CD1c-positive myeloid dendritic cell (primary cell): Measurements from ENCODE around the gene MACROH2A2.
"Not testable (repeated sequence)": the region's sequence is repeated elsewhere in the genome, so short reads cannot be mapped to it uniquely, and the experiment has no call there.

Experiments
- DNase-seq: peaks from one replicate; pipeline ENCODE4 v3.0.0-alpha.2; 2016; ENCODE audit errors: extremely low spot score

Gene MACROH2A2

GRCh38 chr10:70067586-70067985 is 14.9 kb downstream of the MACROH2A2 start:
- DNase-seq = no peak

GRCh38 chr10:70068925-70069324 is 16.3 kb downstream of the MACROH2A2 start:
- no peak for DNase-seq

GRCh38 chr10:70069346-70069745 is 16.7 kb downstream of the MACROH2A2 start:
- DNase-seq = no peak

GRCh38 chr10:70070834-70071233 is 18.2 kb downstream of the MACROH2A2 start:
- DNase-seq = no peak

GRCh38 chr10:70074165-70074564 is 21.5 kb downstream of the MACROH2A2 start:
- no peak for DNase-seq

GRCh38 chr10:70074971-70075370 is 22.3 kb downstream of the MACROH2A2 start:
- no peak for DNase-seq

GRCh38 chr10:70078329-70078728 is 25.7 kb downstream of the MACROH2A2 start:
- DNase-seq = no peak

GRCh38 chr10:70078937-70079336 is 26.3 kb downstream of the MACROH2A2 start:
- DNase-seq = no peak

GRCh38 chr10:70080789-70081188 is 28.1 kb downstream of the MACROH2A2 start:
- DNase-seq = not testable (repeated sequence)

GRCh38 chr10:70084189-70084588 is 31.5 kb downstream of the MACROH2A2 start:
- DNase-seq = no peak

- no peak for DNase-seq
Observed at GRCh38 chr10:70085975-70086613, 33.4 kb downstream of the MACROH2A2 start.

GRCh38 chr10:70087616-70088307 is 35.1 kb downstream of the MACROH2A2 start:
- no peak for DNase-seq

- no peak for DNase-seq
Observed at GRCh38 chr10:70088308-70088698, 35.7 kb downstream of the MACROH2A2 start.

GRCh38 chr10:70090013-70090412 is 37.4 kb downstream of the MACROH2A2 start:
- no peak for DNase-seq

GRCh38 chr10:70090951-70091350 is 38.3 kb downstream of the MACROH2A2 start:
- no peak for DNase-seq

GRCh38 chr10:70092389-70092718 is 39.7 kb downstream of the MACROH2A2 start:
- DNase-seq = no peak

GRCh38 chr10:70093335-70093944 is 40.8 kb downstream of the MACROH2A2 start:
- DNase-seq = no peak

GRCh38 chr10:70094250-70094649 is 41.6 kb downstream of the MACROH2A2 start:
- no peak for DNase-seq

GRCh38 chr10:70096016-70096704 is 43.5 kb downstream of the MACROH2A2 start:
- DNase-seq = no peak

GRCh38 chr10:70096705-70097420 is 44.2 kb downstream of the MACROH2A2 start:
- DNase-seq = no peak

GRCh38 chr10:70097459-70097858 is 44.8 kb downstream of the MACROH2A2 start:
- no peak for DNase-seq

GRCh38 chr10:70098271-70098670 is 45.6 kb downstream of the MACROH2A2 start:
- DNase-seq = no peak
